Measurements from ENCODE around the gene NFATC3.
A peak's percentile ranks its signal among the peaks of the same experiment; 100 is the strongest.

The NFATC3 gene

DNA sequence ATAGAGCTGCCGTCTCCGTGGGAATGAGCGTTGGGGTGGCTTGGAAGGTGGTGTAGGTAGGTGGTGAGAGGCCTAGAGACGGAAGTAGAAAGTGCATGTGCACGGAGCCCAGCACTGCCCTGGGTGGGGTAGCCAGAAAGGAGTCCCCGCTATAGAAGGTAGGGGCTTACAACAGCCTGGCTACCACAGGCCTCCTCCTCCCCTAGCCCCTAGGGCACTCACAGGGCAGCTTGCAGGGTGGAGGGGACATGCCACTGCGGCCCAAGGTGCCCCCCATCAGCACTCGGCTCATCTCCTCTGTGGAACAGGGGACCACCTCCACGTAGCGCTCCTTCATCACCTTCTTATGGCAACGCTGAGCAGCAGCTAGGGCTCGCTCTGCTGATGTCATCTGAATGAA is 145.8 kb downstream of the NFATC3 start:
- DNase-seq (ENCODE audit: low read depth) = no peak

DNA sequence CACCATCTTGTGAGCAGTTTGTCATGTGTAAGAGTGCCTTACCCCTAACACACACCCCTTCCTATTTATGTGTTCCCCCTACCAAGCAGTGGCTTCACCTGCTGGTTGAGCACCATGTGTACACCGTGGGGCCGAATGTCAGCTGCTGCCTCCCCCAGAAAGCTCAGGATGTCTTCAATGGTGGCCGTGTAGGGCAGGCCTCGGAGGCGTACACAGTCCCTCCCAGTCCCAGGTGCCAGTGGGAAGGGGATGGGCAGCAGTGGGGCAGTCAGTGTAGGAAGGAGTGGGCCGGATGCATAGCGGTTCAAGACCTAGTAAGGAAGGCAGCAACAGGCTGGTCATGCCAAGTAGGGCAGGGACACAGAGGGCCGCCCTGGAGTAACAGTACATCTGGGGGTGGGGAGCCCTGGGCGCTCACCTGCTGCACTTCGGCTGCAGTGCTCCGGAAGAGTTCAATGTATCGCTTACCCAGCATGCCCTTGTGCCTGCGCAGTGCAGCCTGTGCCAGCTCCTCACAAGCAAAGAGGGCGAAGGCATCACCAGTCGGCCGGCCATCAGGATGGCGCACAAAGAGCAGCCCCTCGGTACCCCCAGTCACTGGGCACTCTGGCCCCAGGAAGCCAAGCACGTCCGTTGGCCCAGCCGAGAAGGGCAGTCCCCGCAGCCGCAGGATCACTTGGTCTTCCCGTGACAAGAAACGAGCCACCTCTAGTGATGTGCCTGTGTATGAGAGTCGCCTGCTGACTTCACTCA is 146.4 kb downstream of the NFATC3 start:
- no peak for DNase-seq (ENCODE audit: low read depth)

DNA sequence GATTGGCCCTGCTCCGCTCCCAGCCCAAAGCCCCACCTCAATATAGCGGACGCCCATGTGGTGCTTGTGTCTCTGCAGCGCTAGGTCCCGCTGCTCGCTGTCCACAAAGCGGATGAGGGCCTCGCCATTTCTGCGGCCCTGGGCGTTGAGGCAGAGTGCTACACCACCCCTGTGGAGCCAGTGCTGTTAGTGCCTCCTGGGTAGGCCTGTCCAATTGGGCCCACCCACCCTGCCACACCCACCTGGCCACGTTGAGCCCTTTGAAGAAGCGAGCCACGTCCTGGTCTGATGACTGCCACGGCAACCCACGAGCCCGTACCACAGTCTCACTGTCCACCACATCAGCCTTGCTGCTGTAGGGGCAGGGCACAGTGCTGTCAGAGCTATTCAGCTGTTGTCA is 147.2 kb downstream of the NFATC3 start:
- DNase-seq (ENCODE audit: low read depth) = no peak

DNA sequence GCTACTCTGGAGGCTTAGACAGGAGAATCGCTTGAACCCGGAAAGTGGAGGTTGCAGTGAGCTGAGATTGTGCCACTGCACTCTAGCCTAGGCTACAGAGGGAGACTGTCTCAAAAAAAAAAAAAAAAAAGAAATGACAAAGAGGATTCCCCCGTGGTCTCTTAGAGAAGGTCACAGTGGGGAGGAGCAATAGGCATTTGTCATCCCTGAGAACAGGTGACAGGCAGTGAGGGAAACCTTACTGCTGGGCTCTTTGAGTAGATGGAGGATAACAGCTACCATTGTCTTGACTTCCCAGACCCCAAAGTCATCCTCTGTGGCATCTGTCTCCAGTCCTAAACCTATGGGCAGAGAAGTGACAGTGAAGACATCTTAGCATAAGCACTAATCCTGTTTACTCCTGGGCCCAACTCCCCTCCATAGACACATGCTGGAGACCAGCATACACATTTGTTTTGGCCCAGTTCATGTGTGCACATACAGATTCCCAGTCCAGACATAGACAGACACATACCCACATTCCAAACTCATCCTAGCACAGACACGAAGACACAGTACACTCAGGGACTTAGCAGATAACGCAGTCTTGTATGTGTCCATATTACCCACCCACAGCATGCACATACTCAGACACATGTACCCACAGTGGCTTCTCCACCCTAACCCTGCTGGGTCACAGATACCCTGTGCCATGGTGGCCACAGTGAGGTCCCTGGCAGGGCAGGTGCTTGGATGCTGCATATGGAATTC is 148.1 kb downstream of the NFATC3 start:
- DNase-seq (ENCODE audit: low read depth) = no peak

DNA sequence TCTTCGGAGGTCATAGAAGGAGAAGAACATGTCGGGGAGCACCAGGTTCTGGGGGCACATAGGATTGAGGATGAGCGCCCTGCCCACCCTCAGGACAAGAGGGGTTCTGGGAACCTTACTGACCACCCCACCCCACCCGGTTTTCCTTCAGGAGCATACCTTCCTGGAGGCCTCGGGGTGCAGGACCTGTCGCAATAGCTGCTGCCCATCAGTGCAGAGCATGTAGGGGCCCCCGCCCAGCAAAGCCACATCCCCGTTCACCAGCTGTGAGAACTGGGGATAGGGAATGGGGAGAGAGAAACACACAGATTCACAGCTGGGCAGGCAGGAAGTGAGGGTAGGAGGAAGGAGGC is 148.6 kb downstream of the NFATC3 start:
- DNase-seq (ENCODE audit: low read depth) = no peak

DNA sequence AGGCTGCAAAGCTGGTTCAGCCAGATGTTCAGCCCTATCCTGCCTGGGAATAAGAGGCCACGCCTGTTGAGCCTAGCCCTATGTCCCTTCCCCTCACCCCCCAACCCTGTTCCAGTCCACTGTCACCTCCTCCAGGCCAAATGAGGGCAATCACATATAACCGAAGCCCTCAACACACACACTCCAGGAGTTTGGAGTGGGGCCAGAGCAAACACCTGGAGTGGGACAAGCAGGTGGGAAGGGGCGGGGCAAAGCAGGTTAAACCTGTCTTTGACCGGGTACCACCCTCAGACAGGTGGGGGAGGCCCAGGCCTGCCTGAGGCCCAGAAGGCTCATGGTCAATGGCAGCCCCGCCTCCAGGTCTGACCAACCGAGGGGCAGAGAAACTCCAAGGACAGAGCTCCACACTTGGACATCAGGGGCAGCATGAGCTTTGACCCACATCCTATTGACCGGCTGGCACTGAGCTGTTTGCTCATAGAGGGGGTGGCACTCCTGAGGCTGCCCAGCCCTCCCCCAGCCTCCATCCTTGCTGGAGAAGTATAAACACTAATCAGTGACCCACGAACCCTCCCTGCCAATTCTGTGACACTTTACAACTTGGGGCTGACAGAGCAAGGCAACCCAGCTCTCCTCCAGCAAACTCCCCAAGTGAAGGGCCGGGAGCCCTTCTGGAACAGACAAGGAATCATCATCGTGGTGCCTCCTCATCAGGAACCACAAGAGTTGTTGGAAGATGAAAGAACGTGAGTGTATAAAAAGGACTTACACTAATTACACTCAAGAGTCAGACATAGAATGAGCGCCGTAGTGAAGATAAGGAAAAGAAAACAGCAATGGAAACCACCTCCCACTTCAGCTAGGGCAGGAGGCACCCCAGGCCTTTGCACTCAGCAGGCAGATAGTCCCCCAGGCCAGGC is 149.3 kb downstream of the NFATC3 start:
- no peak for DNase-seq (ENCODE audit: low read depth)

DNA sequence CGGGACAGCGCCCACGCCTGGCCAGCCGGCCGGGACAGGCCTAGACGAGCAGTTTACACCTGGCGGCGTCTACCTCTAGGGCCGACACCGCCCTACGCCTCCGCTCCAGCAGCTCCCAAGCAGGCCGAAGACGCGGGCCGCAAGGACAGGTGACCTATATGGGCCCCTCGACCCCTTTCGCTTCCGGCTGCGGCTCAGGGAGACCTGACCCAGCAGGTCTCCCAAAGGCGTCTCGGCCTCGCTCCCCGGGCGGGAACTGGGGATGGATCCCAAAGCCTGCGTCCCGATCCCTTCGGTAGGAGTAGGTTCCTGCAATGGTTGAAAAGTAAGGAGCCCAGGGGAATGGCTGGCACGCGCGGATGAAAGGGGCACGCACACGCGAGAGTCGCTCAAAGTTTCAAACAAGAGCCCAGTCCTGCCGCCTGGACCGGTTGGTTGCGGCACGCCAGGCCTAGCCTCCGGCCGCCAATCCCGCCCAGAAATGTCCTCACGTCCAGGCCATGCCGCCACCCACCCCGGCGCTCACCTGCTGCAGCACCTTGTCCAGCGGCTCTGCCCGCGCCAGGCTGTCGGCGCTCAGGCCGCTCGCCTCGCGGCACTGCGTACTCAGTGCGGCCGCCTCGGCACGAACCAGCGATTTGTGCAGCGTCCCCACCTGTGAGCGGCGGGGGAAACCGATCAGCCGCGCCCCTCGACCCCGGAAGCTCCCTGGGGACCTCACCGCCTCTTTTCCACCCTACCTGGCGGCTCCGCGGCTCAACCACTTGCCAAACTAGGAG is 150.1 kb downstream of the NFATC3 start:
- DNase-seq (ENCODE audit: low read depth) = no peak

DNA sequence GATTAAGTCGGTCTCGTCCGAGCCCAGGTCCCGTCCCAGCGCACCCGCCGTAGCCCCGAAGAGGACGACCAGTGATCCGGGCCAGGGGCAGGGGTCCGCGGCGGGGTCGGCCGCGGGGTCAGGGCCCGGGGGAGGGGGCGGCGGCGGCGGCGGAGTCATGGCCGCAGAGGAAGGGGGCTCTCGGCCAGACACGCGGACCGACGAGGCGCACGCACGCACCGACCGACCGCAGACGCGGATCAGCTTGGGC is 150.6 kb downstream of the NFATC3 start, which contains the start of gene ESRP2:
Gene ESRP2, minus strand, starts transcription at position 241 of the 250 bp plus-strand sequence. Its CDS starts 82 bp downstream, at position 159.
- DNase-seq (ENCODE audit: low read depth) = no peak

DNA sequence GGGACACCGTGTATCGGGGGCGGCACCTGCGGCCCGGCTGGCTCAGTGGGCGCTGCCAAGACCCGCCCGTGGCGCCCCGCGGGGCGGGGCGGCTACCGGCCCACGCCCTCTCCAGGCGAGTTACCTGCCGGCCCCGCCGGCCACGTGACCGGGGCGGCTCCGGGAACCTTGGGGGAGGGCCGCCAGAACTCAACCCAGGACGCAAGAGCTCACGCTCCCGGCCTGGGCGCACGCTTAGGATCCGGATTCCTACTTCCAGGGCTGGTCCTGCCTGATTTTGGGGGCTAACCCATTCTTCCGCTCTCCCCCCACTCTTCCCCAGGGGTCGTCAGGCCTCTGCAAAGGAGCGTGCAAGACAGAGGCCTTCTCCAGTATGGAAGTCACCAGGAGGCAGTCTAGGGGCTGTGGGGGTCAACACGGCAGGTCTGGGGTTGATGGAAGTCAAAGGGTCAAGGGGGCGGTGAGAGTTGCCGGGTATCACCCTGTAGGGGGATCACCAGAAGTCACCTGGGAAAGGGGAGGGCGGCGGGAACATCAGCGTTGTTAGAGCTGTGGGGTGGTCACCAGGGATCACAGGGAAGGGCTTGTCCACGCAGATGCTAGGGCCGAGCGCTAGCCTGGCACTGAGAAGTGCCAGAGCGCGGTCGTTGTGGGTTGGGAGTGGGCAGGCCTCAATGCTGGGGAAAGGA is 151.1 kb downstream of the NFATC3 start:
- no peak for DNase-seq (ENCODE audit: low read depth)

DNA sequence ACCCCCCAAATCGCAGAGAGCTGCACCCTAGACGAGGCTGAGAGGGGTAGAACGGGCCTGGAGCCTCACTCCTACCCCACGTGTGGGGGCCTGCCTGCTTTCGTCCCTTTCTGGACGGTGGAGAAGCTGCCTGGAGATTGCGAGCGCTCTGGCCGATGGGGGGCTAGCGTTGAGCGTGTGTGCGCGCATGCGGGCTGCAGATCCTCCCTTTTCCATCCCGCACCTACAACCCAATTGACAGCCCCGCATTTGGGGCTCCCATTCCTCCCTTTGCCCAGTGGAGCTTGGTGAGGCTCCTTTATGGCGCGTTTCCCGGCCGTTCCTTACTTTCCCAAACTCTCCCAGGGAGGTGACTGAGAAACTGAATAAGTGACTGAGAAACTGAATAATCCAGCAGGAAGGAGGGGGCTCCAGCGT is 151.7 kb downstream of the NFATC3 start:
- no peak for DNase-seq (ENCODE audit: low read depth)

DNA sequence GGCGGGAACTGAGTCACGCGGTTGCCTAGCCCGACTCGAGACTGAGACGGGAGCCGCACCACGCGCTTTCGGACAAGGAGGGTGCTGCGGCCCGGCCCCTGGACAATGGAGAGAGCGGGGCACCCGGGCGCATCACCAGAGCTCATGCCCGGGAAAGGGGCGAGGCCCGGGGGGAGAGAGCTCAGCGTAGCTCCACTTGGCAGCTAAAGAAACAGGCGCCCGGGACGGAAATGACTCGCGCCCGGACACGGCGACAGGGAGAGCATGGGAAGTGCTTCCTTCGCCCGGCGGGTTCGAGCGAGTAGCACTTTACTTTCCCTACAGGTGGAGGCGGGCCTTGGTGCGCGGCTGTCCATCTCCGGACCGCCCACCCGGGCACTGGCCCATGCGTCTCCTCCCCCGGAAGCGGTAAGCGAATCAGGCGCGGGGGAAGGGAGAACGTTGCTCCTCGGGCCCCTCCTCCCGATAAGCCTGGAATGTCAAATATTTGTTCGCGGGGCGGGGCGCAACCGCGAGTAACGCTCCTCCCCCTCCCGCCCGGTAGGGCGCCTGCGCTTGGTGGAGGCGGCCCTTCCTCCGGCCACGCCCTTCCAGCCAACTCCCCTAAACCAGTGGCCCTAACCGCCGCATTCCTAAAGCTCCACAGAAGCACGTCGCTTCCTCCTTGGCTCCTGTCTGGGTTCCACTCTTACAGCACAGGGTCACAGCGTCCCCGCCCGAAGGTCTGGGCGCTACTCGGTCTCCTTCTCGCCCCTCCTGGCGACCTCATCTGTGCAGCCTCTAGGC is 152.3 kb downstream of the NFATC3 start:
- peak; percentile 75 for DNase-seq (ENCODE audit: low read depth)

DNA sequence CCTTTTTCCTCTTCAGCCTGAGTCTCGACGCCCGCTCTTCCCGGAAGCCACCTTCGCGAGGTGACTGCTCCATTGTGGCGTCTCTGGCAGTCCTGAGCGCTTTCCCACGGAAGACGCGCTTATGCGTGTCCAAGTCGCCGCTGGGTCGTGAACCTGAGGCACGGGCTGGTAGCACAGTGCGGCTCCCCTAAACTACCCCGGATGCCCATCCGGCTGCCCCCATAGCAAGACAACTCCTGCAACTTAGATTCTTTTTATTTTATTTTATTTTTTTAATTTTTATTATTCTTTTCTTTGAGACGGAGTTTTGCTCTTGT is 152.8 kb downstream of the NFATC3 start:
- DNase-seq (ENCODE audit: low read depth) = no peak

DNA sequence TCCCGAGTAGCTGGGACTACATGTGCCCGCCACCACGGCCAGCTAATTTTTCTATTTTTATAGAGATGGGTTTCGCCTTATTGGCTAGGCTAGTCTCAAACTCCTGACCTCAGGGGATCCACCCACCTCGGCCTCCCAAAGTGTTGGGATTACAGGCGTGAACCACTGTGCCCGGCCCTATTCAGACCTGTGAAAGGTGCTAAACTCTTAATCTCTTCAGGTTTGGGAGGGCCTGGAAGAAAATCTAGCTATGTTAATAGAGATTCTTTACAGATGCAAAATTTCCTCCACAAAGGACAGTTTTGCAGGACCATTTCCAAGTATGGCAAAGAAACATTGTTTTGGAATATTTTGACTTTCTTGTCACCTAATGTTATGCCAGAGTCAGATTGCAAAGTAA is 156.9 kb downstream of the NFATC3 start:
- no peak for DNase-seq (ENCODE audit: low read depth)

DNA sequence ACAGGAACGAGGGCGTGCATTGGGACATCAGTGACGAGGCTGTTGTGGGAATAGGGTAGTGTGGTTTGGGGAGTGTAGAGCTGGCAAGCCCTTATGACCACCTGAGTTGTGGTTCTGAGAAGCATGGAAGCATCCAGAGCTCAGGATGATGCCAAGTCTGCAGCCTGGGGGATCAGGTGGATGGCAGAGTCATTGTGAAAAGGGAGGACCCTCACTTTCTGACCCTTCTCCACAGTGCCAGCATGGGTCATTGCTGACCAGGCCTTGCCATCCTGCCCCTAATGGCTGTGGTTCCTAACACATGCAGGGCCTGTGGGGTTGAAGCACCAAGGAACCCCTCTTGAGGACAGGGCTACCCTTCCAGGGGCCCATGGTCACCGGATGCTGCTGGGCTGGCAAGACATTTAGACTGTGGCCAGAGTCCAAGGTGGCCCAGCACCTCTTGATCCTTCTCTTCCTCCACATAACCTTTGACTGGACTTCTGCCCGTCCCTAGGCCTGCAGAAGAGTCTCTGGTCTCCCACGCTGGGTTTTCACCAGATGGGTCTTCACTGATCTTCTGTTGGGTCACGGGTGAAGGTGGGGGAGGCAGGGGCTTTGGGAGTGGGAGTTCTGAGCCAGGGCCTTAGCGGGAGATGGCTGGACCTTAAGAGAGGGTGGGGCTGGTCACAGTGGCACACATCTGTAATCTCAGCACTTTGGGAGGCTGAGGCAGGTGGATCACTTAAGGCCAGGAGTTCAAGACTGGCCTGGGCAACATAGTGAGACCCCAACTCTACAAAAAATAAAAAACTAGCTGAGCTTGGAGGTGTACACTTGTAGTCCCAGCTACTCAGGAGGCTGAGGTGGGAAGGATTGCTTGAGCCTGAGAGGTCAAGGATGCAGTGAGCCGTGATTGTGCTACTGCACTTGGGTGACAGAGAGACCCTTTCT is 158.0 kb downstream of the NFATC3 start:
- no peak for DNase-seq (ENCODE audit: low read depth)

DNA sequence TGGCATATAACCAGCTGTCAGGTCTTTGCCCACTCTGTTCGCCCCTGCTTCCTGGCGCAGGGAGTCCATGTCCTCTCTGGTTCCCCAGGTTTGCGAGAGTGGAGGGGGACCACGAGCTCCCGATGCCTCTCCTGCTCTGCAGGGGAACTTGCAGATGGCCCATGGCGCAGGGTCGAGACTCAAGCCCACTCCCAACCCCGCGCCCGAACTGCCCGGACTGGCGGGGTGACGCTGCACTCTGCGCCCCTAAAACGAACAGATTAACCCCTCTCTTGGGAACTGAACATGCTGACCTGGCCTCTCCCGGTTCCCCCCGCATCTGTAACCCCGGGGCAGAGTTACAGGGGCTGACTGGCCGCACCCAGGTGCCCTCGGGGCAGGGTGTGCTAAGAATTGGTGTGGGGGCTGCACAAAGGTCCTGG is 159.3 kb downstream of the NFATC3 start:
- DNase-seq (ENCODE audit: low read depth) = no peak

DNA sequence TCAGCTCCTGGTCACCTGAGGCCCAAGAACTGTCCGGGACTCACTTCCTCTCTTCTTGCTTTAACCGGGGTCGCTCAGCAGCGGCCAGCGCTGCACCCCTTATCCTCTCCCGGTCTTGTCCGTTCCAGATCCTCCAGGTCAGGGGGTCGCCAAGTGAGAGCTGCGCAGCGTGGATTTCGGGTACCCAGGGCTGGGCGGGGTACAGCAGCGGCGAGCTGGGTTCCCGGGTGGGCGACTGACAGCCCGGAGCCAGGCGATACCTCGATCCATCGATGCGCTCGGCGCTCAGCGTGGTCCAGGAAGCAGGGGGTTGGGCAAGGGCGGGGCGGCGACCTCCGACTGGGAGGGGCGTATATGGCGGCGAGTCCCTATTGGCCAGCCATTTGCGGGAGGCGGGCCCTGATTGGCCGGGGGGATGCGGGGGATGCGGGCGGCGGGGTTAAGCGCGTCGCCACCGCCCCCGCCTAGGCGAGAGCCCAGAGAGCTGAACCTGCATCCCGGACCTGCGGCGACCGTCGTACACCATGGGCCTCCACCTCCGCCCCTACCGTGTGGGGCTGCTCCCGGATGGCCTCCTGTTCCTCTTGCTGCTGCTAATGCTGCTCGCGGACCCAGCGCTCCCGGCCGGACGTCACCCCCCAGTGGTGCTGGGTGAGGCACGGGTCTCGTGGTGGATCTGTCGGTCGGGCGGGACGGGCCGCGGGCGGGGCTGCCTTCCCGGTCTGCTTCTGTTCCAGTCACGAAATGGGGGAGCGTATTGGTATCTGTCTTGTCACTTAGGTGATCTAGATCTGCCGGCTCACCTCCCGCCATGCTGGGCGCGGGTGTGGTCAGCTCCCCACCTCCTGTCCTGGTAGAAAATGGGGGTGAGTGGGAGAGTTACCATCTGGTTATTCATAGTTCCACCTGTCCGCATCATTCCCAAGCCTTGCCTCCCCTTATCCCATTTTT is 160.0 kb downstream of the NFATC3 start, which contains the start of gene PLA2G15:
Gene PLA2G15, plus strand, starts transcription at position 471 of the 951 bp plus-strand sequence. Its CDS starts 54 bp downstream, at position 525.
- peak; percentile 95 for DNase-seq (ENCODE audit: low read depth)

DNA sequence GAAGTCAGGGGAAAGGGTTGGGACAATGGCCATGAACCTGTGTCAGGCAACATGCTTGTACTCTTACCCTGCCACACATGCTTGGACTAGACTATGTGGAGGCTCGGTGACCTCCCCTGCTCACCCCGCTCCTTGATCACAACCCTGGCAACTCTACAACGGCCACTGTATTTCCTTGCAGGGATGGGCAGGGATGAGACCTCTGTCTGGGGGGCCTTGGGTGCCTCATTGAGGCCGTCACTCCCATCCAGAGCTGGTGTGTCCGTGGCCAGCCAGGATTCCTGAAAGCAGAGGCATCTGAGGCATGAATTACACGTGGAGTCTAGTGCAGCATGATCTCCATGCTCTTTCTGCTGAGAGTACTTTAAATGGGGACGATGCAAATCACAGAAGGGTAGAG is 161.0 kb downstream of the NFATC3 start:
- DNase-seq (ENCODE audit: low read depth) = no peak

DNA sequence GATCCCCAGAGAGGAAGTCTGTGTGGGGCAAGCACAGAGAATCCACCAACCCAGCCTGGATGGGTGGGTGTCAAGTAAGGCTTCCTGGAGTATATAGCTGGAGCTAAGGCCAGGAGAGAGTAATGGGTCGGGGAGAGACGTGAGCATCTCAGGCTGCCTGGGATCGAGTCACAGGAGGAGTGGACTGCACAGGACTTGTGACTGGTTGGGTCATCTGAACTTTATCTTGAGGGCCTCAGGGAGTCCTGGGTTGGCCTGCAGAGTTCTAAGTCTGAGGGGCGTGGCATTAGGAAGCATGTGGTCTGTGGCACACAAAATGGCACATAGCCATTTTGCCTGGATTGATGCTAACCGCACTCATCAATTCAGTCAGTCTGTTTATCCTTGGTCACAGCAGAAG is 161.5 kb downstream of the NFATC3 start:
- no peak for DNase-seq (ENCODE audit: low read depth)
